Activated CD8-positive, alpha-beta memory T cell treated with anti-CD3 and anti-CD28 coated beads, Interleukin-2, amount 50 U/mL, for 4 hours (primary cell): Measurements from ENCODE around the gene TEX35.
"Not testable (repeated sequence)": the region's sequence is repeated elsewhere in the genome, so short reads cannot be mapped to it uniquely, and the experiment has no call there.

ENCODE experiments used
- DNase-seq: peaks from one replicate; pipeline ENCODE4 v3.0.0-alpha.2; 2020

TEX35 gene

GRCh38 chr1:178495158-178495557 is 17.8 kb upstream of the TEX35 start:
- no peak for DNase-seq

GRCh38 chr1:178495741-178496409 is 17.0 kb upstream of the TEX35 start:
- no peak for DNase-seq

- no peak for DNase-seq
Measured at GRCh38 chr1:178496410-178497135, 16.3 kb upstream of the TEX35 start, which contains the start of gene CLEC20A. Gene CLEC20A (minus strand): TSS chr1:178496964. CDS start chr1:178496939, 25 bp downstream.

- no peak for DNase-seq
Measured at GRCh38 chr1:178497903-178498478, 14.9 kb upstream of the TEX35 start.

- DNase-seq: no peak
Measured at GRCh38 chr1:178498896-178499675, 13.8 kb upstream of the TEX35 start.

GRCh38 chr1:178500091-178500770 is 12.7 kb upstream of the TEX35 start:
- DNase-seq: no peak

GRCh38 chr1:178500936-178501554 is 11.9 kb upstream of the TEX35 start:
- DNase-seq: no peak

- peak; percentile 35 for DNase-seq
Measured at GRCh38 chr1:178501705-178502329, 11.1 kb upstream of the TEX35 start.

GRCh38 chr1:178502330-178502714 is 10.6 kb upstream of the TEX35 start:
- no peak for DNase-seq

GRCh38 chr1:178502856-178503255 is 10.1 kb upstream of the TEX35 start:
- no peak for DNase-seq

GRCh38 chr1:178503316-178503715 is 9.6 kb upstream of the TEX35 start:
- not testable (repeated sequence) for DNase-seq

- DNase-seq: no peak
Measured at GRCh38 chr1:178503849-178504248, 9.1 kb upstream of the TEX35 start.

- no peak for DNase-seq
Measured at GRCh38 chr1:178504286-178504685, 8.6 kb upstream of the TEX35 start.

- DNase-seq: no peak
Measured at GRCh38 chr1:178506177-178506576, 6.7 kb upstream of the TEX35 start.

- DNase-seq: no peak
Measured at GRCh38 chr1:178506669-178507068, 6.2 kb upstream of the TEX35 start.

- DNase-seq: no peak
Measured at GRCh38 chr1:178509414-178510007, 3.4 kb upstream of the TEX35 start.

GRCh38 chr1:178510155-178510554 is 2.8 kb upstream of the TEX35 start:
- DNase-seq: no peak

- DNase-seq: no peak
Measured at GRCh38 chr1:178513278-178513983, 522 bp downstream of the TEX35 start.

- DNase-seq: no peak
Measured at GRCh38 chr1:178516110-178516509, 3.2 kb downstream of the TEX35 start.

- no peak for DNase-seq
Measured at GRCh38 chr1:178518894-178519293, 6.0 kb downstream of the TEX35 start.

- no peak for DNase-seq
Measured at GRCh38 chr1:178520803-178521202, 7.9 kb downstream of the TEX35 start.
